ENCODE data around the gene TBC1D4. TPM values are rescaled to one million over a fixed set of nuclear protein-coding genes. Genes with fewer than 3 reads are reported as not detected.
"Not testable (repeated sequence)": the region's sequence is repeated elsewhere in the genome, so short reads cannot be mapped to it uniquely, and the experiment has no call there.

Gene TBC1D4
- polyA plus RNA-seq, 2 donors = 5.8 to 7.7 TPM

DNA sequence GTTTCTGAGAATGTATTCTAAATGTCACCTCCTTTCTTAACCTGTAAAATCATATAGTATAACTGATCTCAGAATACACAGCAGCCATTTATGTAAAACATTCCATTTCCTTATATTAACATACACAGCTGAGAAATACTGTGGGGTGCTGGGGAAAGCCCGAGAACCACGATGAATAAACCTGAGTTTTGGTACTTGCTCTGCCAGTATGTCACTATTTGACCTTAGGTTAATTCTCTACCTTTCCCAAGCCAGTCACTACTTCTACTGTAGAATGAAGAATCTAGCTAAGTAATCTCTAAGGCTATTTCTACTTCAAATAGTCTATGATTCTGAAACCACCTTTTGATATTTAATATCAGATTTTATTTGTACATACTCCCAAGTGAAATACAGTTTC is 173.7 kb downstream of the TBC1D4 start:
- H3K27me3 ChIP-seq (ENCODE audit: control insufficient read depth in 1 of 2, insufficient read depth in 2 of 2, low read length in 2 of 2) = no peaks in the 10 kb centered on the region
- no peak overlapping the region for H3K4me3 ChIP-seq (ENCODE audit: low read depth in 1 of 2, low read length in 2 of 2)
- H3K36me3 ChIP-seq (ENCODE audit: control insufficient read depth in 2 of 2, insufficient read depth in 2 of 2, low read length in 1 of 2) = peaks cover 0 to 2% of the 10 kb centered on the region in 2 donors
- no peaks in the 10 kb centered on the region for H3K9me3 ChIP-seq (ENCODE audit: control insufficient read depth in 2 of 2, insufficient read depth in 1 of 2, low read depth in 1 of 2, low read length in 1 of 2)
- WGBS, 2 donors = 81 to 82% methylated on average over 2 of the region's 2 CpGs
- H3K27ac ChIP-seq (ENCODE audit: low read depth in 2 of 2, low read length in 1 of 2) = no peak overlapping the region
- H3K4me1 ChIP-seq (ENCODE audit: control insufficient read depth in 2 of 2, insufficient read depth in 2 of 2, low read length in 1 of 2) = no peaks in the 10 kb centered on the region

DNA sequence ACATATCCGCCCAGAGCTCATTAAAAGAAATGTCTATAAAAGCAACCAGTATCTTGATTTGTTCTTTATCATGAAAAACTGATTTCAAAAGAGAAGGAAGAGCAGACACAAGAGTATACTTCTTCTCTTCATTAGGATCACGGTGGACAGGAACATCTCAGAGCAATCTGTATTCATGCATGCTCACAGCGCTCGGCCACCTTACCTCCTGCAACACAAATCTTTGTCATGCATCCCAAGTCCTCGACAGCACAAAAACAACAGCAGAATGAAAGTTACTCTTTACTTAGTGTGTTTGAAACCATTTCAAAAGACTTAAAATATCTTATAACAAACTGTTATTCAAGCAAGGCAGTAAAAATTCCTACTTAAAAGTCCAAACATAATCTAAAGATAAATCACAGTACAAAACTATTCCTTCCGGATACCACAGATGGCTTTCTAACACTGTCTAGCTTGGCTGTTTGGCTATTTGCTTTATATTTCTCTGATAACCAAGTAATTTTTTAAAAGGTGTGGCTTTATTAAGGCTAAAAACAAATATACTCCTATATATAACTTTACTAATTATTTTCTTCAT is 174.5 kb downstream of the TBC1D4 start:
- Histone ChIP-seq H3K36me3 (ENCODE audit: control insufficient read depth in 2 of 2, insufficient read depth in 2 of 2, low read length in 1 of 2) (peaks cover 0 to 2% of the 10 kb centered on the region in 2 donors), H3K4me1 (ENCODE audit: control insufficient read depth in 2 of 2, insufficient read depth in 2 of 2, low read length in 1 of 2) (no peaks in the 10 kb centered on the region), H3K27me3 (ENCODE audit: control insufficient read depth in 1 of 2, insufficient read depth in 2 of 2, low read length in 2 of 2) (no peaks in the 10 kb centered on the region), H3K9me3 (ENCODE audit: control insufficient read depth in 2 of 2, insufficient read depth in 1 of 2, low read depth in 1 of 2, low read length in 1 of 2) (no peaks in the 10 kb centered on the region), H3K4me3 (ENCODE audit: low read depth in 1 of 2, low read length in 2 of 2) (no peak overlapping the region), H3K27ac (ENCODE audit: low read depth in 2 of 2, low read length in 1 of 2) (no peak overlapping the region)
- 83 to 85% methylated on average over 6 of the region's 6 CpGs for WGBS, 2 donors

DNA sequence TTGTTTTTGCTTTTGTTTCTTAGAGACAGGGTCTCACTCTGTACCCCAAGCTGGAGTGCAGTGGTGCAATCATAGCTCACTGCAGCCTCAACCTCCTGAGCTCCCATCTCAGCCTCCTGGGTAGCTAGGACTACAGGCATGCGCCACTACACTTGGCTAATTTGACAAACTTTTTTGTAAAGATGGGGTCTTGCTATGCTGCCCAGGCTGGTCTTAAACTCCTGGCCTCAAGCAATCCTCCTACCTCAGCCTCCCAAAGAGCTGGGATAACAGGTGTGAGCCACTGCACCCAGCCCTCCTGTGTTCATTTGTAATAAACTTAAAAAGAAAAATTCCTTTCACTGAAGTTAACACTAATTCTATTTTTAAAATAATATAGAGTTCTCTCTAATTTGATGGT is 175.0 kb downstream of the TBC1D4 start:
- not testable (repeated sequence) for H3K9me3 ChIP-seq (ENCODE audit: control insufficient read depth in 2 of 2, insufficient read depth in 1 of 2, low read depth in 1 of 2, low read length in 1 of 2); H3K27me3 ChIP-seq (ENCODE audit: control insufficient read depth in 1 of 2, insufficient read depth in 2 of 2, low read length in 2 of 2); H3K4me1 ChIP-seq (ENCODE audit: control insufficient read depth in 2 of 2, insufficient read depth in 2 of 2, low read length in 1 of 2); H3K4me3 ChIP-seq (ENCODE audit: low read depth in 1 of 2, low read length in 2 of 2); H3K36me3 ChIP-seq (ENCODE audit: control insufficient read depth in 2 of 2, insufficient read depth in 2 of 2, low read length in 1 of 2); H3K27ac ChIP-seq (ENCODE audit: low read depth in 2 of 2, low read length in 1 of 2)
- WGBS, 2 donors = 99 to 100% methylated on average over 1 of the region's 1 CpG

DNA sequence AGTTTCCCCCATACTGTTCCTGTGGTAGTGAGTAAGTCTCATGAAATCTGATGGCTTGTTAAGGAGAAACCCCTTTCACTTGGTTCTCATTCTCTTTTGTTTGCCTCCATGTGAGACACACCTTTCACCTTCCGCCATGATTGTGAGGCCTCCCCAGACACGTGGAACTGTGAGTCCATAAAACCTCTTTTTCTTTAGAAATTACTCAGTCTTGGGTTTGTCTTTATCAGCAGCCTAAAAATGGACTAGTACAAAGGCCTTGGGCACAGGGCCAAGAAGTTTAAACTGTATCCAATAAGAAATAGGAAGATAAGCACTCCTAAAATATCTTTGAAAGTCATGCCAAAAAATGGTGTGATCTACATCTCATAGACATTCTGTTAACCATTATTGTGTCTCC is 176.9 kb downstream of the TBC1D4 start:
- Histone ChIP-seq H3K9me3 (ENCODE audit: control insufficient read depth in 2 of 2, insufficient read depth in 1 of 2, low read depth in 1 of 2, low read length in 1 of 2) (no peaks in the 10 kb centered on the region), H3K27me3 (ENCODE audit: control insufficient read depth in 1 of 2, insufficient read depth in 2 of 2, low read length in 2 of 2) (no peaks in the 10 kb centered on the region), H3K4me1 (ENCODE audit: control insufficient read depth in 2 of 2, insufficient read depth in 2 of 2, low read length in 1 of 2) (no peaks in the 10 kb centered on the region), H3K27ac (ENCODE audit: low read depth in 2 of 2, low read length in 1 of 2) (no peak overlapping the region), H3K36me3 (ENCODE audit: control insufficient read depth in 2 of 2, insufficient read depth in 2 of 2, low read length in 1 of 2) (peaks cover 0 to 2% of the 10 kb centered on the region in 2 donors), H3K4me3 (ENCODE audit: low read depth in 1 of 2, low read length in 2 of 2) (no peak overlapping the region)
- 55 to 72% methylated on average over 2 of the region's 2 CpGs for WGBS, 2 donors

DNA sequence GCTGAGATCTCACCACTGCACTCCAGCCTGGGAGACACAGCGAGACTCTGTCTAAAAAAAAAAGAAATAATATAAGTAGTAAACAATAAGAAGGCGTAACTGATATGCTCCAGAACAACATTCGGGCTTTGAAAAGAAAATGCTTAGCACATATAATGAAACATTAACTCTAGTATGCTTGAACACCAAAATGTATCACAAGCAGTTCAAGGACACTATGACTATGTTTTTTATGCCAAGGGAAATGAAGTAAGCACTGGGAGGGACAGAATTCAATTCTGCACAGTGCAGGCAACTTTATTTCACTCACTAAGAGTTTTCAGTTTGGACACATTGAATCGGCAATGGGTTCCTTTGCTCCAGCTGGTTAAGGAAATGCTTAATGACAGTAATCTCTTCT is 178.7 kb downstream of the TBC1D4 start:
- no peak overlapping the region for H3K27ac ChIP-seq (ENCODE audit: low read depth in 2 of 2, low read length in 1 of 2)
- no peaks in the 10 kb centered on the region for H3K9me3 ChIP-seq (ENCODE audit: control insufficient read depth in 2 of 2, insufficient read depth in 1 of 2, low read depth in 1 of 2, low read length in 1 of 2)
- no peaks in the 10 kb centered on the region for H3K4me1 ChIP-seq (ENCODE audit: control insufficient read depth in 2 of 2, insufficient read depth in 2 of 2, low read length in 1 of 2)
- peaks cover 2% of the 10 kb centered on the region in 2 donors for H3K36me3 ChIP-seq (ENCODE audit: control insufficient read depth in 2 of 2, insufficient read depth in 2 of 2, low read length in 1 of 2)
- no peak overlapping the region for H3K4me3 ChIP-seq (ENCODE audit: low read depth in 1 of 2, low read length in 2 of 2)
- 85 to 94% methylated on average over 4 of the region's 4 CpGs for WGBS, 2 donors
- H3K27me3 ChIP-seq (ENCODE audit: control insufficient read depth in 1 of 2, insufficient read depth in 2 of 2, low read length in 2 of 2) = no peaks in the 10 kb centered on the region

DNA sequence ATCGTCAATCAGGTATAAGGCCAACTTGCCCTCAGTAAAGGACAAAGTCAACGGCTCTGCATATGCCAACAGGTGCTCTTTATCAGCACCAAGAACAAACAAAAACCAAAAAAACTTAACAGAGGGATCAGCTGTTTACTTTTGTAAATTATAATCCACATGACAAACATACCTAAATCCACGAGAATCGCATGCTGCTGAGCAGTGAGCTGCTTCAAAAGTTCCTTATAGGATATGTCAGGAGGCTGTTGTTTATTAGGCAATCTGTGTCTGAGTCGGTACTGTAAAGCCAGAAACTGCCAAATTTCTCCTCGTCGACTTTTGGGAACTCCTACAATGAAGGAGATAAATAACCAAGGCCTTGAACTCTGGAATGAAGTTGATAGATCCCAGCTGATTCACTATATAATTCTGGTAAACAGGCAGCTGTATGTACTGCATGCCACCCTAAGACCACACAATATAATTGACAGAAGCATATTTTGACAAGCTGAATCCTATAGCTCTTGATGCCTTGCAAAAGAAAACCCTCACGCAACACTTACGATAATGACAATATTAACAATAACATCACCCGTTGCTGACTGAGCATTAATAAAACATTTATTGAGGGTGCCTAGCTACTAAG is 179.8 kb downstream of the TBC1D4 start:
- Histone ChIP-seq H3K9me3 (ENCODE audit: control insufficient read depth in 2 of 2, insufficient read depth in 1 of 2, low read depth in 1 of 2, low read length in 1 of 2) (no peaks in the 10 kb centered on the region), H3K36me3 (ENCODE audit: control insufficient read depth in 2 of 2, insufficient read depth in 2 of 2, low read length in 1 of 2) (peaks cover 2% of the 10 kb centered on the region in 2 donors), H3K27ac (ENCODE audit: low read depth in 2 of 2, low read length in 1 of 2) (no peak overlapping the region), H3K4me1 (ENCODE audit: control insufficient read depth in 2 of 2, insufficient read depth in 2 of 2, low read length in 1 of 2) (no peaks in the 10 kb centered on the region), H3K27me3 (ENCODE audit: control insufficient read depth in 1 of 2, insufficient read depth in 2 of 2, low read length in 2 of 2) (no peaks in the 10 kb centered on the region), H3K4me3 (ENCODE audit: low read depth in 1 of 2, low read length in 2 of 2) (no peak overlapping the region)
- WGBS, 2 donors = 54 to 72% methylated on average over 10 of the region's 10 CpGs

DNA sequence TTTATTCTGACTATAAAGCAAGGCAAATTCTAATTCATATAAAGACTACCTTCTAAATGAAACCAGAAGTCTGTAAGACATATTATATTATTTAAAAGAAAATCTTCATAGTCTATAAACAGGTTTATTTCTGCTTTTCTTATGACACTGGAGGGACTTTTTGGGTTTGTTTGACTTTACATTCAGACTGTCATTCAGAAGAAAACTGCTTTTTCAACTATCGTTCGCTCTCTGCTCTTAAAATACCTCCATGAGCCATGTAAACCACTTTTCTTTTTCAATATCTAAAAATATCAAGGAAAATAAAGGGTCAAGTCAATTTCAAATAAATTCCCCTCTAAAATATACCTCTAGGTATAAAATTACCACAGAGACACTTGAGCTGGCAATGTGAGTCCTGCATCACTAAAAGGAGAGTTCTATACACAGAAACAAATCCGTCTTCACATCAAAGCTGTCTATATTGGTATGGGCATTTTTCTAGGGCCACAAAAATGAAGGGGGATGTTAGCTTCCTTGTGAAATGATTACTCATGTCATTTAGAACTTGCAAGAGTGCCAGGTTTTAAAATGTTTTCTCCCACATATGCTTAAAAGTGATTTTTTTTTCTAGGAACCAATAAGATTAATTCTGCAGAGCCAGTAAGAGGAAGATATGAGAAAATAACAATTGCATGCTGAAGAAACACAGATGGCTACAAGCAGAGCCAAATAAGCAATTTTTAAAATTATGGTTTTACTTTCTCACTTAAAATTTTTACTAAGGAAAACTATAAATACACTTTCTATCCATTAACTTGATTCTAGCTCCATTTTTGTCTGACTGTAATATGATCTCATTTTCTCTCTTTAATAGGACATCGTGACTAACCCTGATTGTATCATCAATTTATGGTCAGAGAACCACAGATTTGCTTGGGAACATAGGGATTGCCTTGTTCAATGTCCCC is 181.8 kb downstream of the TBC1D4 start:
- no peaks in the 10 kb centered on the region for H3K4me1 ChIP-seq (ENCODE audit: control insufficient read depth in 2 of 2, insufficient read depth in 2 of 2, low read length in 1 of 2)

DNA sequence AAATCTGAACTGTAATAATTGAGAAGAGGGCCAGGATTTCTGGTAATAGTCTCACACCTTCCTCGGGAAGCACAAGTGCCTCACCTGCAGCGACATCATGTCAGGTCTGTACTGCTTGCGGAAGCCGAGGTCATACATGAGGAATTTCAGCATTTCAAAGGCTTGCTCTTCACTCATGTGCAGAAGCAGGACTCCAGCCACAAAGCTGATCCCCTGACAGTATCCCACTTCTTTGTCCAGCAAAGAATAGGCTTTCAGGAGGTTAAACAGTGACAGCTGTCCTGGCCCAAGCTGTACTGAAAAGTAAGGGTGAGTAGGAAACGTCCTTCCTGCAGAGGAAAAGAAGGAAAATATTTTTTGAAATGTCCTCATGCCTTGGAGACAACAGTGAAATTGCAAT is 182.7 kb downstream of the TBC1D4 start:
- 80 to 85% methylated on average over 5 of the region's 5 CpGs for WGBS, 2 donors
- Histone ChIP-seq H3K36me3 (ENCODE audit: control insufficient read depth in 2 of 2, insufficient read depth in 2 of 2, low read length in 1 of 2) (peaks cover 2% of the 10 kb centered on the region in 2 donors), H3K27ac (ENCODE audit: low read depth in 2 of 2, low read length in 1 of 2) (no peak overlapping the region), H3K9me3 (ENCODE audit: control insufficient read depth in 2 of 2, insufficient read depth in 1 of 2, low read depth in 1 of 2, low read length in 1 of 2) (no peaks in the 10 kb centered on the region), H3K27me3 (ENCODE audit: control insufficient read depth in 1 of 2, insufficient read depth in 2 of 2, low read length in 2 of 2) (no peaks in the 10 kb centered on the region), H3K4me1 (ENCODE audit: control insufficient read depth in 2 of 2, insufficient read depth in 2 of 2, low read length in 1 of 2) (no peaks in the 10 kb centered on the region), H3K4me3 (ENCODE audit: low read depth in 1 of 2, low read length in 2 of 2) (no peak overlapping the region)

More for the DNA sequence above, 181.8 kb downstream of the TBC1D4 start:
- H3K36me3 ChIP-seq (ENCODE audit: control insufficient read depth in 2 of 2, insufficient read depth in 2 of 2, low read length in 1 of 2) = peaks cover 2% of the 10 kb centered on the region in 2 donors
- WGBS, 2 donors = 86 to 87% methylated on average over 4 of the region's 4 CpGs
- H3K4me3 ChIP-seq (ENCODE audit: low read depth in 1 of 2, low read length in 2 of 2) = no peak overlapping the region
- H3K27me3 ChIP-seq (ENCODE audit: control insufficient read depth in 1 of 2, insufficient read depth in 2 of 2, low read length in 2 of 2) = no peaks in the 10 kb centered on the region
- no peak overlapping the region for H3K27ac ChIP-seq (ENCODE audit: low read depth in 2 of 2, low read length in 1 of 2)
- no peaks in the 10 kb centered on the region for H3K9me3 ChIP-seq (ENCODE audit: control insufficient read depth in 2 of 2, insufficient read depth in 1 of 2, low read depth in 1 of 2, low read length in 1 of 2)

DNA sequence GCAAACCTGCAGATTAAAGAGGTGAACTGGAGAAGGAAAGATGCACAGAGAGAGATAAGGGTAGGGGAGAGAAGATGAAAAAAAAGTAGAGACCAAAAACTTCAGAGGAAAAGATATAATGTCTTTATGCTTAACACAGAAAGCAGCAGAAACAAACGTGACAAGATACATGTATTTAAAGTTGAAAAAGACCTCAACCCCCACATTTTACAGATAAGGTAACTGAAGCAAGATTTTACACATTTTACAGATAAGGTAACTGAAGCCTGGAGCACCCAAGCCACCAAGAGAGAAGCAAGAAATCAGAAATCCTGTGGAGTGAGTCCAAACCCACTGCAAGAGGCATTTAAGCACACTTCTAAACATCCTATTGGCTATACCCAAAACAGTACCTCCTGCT is 185.3 kb downstream of the TBC1D4 start:
- no peaks in the 10 kb centered on the region for H3K9me3 ChIP-seq (ENCODE audit: control insufficient read depth in 2 of 2, insufficient read depth in 1 of 2, low read depth in 1 of 2, low read length in 1 of 2)
- 47 to 79% methylated on average over 1 of the region's 1 CpG for WGBS, 2 donors
- no peak overlapping the region for H3K27ac ChIP-seq (ENCODE audit: low read depth in 2 of 2, low read length in 1 of 2)
- H3K4me1 ChIP-seq (ENCODE audit: control insufficient read depth in 2 of 2, insufficient read depth in 2 of 2, low read length in 1 of 2) = no peaks in the 10 kb centered on the region
- no peak overlapping the region for H3K4me3 ChIP-seq (ENCODE audit: low read depth in 1 of 2, low read length in 2 of 2)
- H3K36me3 ChIP-seq (ENCODE audit: control insufficient read depth in 2 of 2, insufficient read depth in 2 of 2, low read length in 1 of 2) = peaks cover 0 to 2% of the 10 kb centered on the region in 2 donors
- no peaks in the 10 kb centered on the region for H3K27me3 ChIP-seq (ENCODE audit: control insufficient read depth in 1 of 2, insufficient read depth in 2 of 2, low read length in 2 of 2)
